PC-3 (cell line): ENCODE data around the gene PRSS56.

Source experiments
- EZH2 ChIP-seq: fragments of 300-600 bp; sonication (generic); IDR thresholded peaks from one replicate; pipeline ENCODE4 v1.6.1; 2017; ENCODE audit warnings: antibody characterized with exemption, mild to moderate bottlenecking, low read length; ENCODE audit not compliant: unreplicated experiment
- EZH2phosphoT487 ChIP-seq: fragments of 300-600 bp; sonication (generic); IDR thresholded peaks from 2 replicates; pipeline ENCODE4 v1.6.1; 2018; ENCODE audit warnings: mild to moderate bottlenecking, antibody characterized with exemption, low read length, borderline replicate concordance
- TF ChIP-seq, protein P1 (sequence below): fragments of 300-600 bp; sonication (generic); conservative IDR thresholded peaks from 2 replicates; pipeline ENCODE4 v1.5.1; 2017; ENCODE audit warnings: antibody characterized with exemption, low read depth, mild to moderate bottlenecking, low read length

DNA sequence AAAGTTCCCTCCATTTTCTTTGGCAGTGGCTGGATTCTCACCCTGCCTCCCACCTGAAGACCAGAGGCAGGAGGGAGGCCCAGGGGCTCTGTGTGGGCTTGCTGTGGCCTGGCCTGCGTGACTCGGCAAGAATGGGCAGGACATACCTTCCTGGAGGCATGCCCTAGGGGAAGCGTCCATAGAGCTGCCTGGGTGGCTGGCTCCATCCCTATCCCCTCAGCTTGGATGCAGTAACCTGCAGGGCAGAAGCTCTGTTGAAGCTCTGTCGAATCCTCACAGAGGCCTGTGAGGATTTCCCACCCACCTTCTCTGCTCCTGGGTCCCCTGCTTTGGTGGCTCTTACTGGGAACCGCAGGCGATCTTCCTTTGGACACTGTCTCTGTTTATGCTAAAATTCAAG is 1.3 kb upstream of the PRSS56 start:
- TF ChIP-seq, protein P1, sequence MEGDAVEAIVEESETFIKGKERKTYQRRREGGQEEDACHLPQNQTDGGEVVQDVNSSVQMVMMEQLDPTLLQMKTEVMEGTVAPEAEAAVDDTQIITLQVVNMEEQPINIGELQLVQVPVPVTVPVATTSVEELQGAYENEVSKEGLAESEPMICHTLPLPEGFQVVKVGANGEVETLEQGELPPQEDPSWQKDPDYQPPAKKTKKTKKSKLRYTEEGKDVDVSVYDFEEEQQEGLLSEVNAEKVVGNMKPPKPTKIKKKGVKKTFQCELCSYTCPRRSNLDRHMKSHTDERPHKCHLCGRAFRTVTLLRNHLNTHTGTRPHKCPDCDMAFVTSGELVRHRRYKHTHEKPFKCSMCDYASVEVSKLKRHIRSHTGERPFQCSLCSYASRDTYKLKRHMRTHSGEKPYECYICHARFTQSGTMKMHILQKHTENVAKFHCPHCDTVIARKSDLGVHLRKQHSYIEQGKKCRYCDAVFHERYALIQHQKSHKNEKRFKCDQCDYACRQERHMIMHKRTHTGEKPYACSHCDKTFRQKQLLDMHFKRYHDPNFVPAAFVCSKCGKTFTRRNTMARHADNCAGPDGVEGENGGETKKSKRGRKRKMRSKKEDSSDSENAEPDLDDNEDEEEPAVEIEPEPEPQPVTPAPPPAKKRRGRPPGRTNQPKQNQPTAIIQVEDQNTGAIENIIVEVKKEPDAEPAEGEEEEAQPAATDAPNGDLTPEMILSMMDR = no peak
- TF ChIP-seq EZH2phosphoT487 (no peak), EZH2 (no peak)
